HG02973 (cell line): ENCODE results near the gene XKR7.
A peak's percentile ranks its signal among the peaks of the same experiment; 100 is the strongest.

Source experiments
- ATAC-seq: cut with Tn5 transposase; IDR thresholded peaks from one replicate; pipeline ENCODE4 v1.9.1; 2021; ENCODE audit warnings: moderate library complexity; ENCODE audit not compliant: unreplicated experiment

The XKR7 gene

GRCh38 chr20:31943052-31943471 lies 24.9 kb upstream of the XKR7 start:
- no peak for ATAC-seq

GRCh38 chr20:31945319-31945718 lies 22.6 kb upstream of the XKR7 start:
- ATAC-seq, result no peak

- ATAC-seq, result no peak
Measured at GRCh38 chr20:31945785-31946184, 22.2 kb upstream of the XKR7 start.

GRCh38 chr20:31948008-31948407 lies 19.9 kb upstream of the XKR7 start:
- no peak for ATAC-seq

- ATAC-seq, result no peak
Measured at GRCh38 chr20:31949877-31950646, 17.9 kb upstream of the XKR7 start.

GRCh38 chr20:31951203-31951529 lies 16.8 kb upstream of the XKR7 start:
- no peak for ATAC-seq

- ATAC-seq, result peak; percentile 88
Measured at GRCh38 chr20:31951530-31952453, 16.2 kb upstream of the XKR7 start, which contains the start of gene PDRG1. TSS of gene PDRG1 (minus strand) at chr20:31952046. CDS start at chr20:31951961, 85 bp downstream.

- ATAC-seq, result no peak
Measured at GRCh38 chr20:31953556-31954148, 14.3 kb upstream of the XKR7 start.

GRCh38 chr20:31954500-31954899 lies 13.5 kb upstream of the XKR7 start:
- no peak for ATAC-seq

- ATAC-seq, result no peak
Measured at GRCh38 chr20:31956556-31957526, 11.1 kb upstream of the XKR7 start.

- ATAC-seq, result no peak
Measured at GRCh38 chr20:31962761-31963160, 5.2 kb upstream of the XKR7 start.

GRCh38 chr20:31963889-31964288 lies 4.1 kb upstream of the XKR7 start:
- no peak for ATAC-seq

GRCh38 chr20:31966991-31967655 lies 828 bp upstream of the XKR7 start:
- no peak for ATAC-seq

GRCh38 chr20:31968291-31969126 lies 558 bp downstream of the XKR7 start:
- ATAC-seq, result no peak

GRCh38 chr20:31969991-31970390 lies 2.0 kb downstream of the XKR7 start:
- no peak for ATAC-seq

- no peak for ATAC-seq
Measured at GRCh38 chr20:31972471-31973021, 4.6 kb downstream of the XKR7 start.

GRCh38 chr20:31974296-31974695 lies 6.3 kb downstream of the XKR7 start:
- no peak for ATAC-seq

GRCh38 chr20:31974951-31975487 lies 7.1 kb downstream of the XKR7 start:
- no peak for ATAC-seq
